ENCODE measurements around the gene BCL2L11. TPM values are rescaled to one million over a fixed set of nuclear protein-coding genes. Genes with fewer than 3 reads are reported as not detected.

Gene BCL2L11
- total and polyA plus RNA-seq, 9 of the 15 experiments (the other 6 are each of a cell fraction or from before 2014, with no cell fraction given): 2.2 to 18.8 (median 5.0) TPM

- no peaks in the 10 kb centered on the region for H3K27me3 ChIP-seq (ENCODE audit: control insufficient read depth in 2 of 2, insufficient read depth in 2 of 2, low read length in 2 of 2)
- no peak overlapping the region for H2AFZ ChIP-seq (ENCODE audit: low read depth, low read length)
- in situ Hi-C loops (cut with MboI) (no loop called here), intact Hi-C loops (cut with micrococcal nuclease) (no loop called here)
- no peaks in the 10 kb centered on the region; a peak in 1 of 5 replicates for H3K4me1 ChIP-seq (replicated peaks in 1 of 2; ENCODE audit: control insufficient read depth in 2 of 2, insufficient read depth in 2 of 2, low read length in 2 of 2)
- H4K20me1 ChIP-seq (replicated peaks; ENCODE audit: control insufficient read depth, insufficient read depth, low read length): no peaks in the 10 kb centered on the region; the same call in 1 of the 2 replicates
- no peak for ATAC-seq
- TF ChIP-seq, protein P1, sequence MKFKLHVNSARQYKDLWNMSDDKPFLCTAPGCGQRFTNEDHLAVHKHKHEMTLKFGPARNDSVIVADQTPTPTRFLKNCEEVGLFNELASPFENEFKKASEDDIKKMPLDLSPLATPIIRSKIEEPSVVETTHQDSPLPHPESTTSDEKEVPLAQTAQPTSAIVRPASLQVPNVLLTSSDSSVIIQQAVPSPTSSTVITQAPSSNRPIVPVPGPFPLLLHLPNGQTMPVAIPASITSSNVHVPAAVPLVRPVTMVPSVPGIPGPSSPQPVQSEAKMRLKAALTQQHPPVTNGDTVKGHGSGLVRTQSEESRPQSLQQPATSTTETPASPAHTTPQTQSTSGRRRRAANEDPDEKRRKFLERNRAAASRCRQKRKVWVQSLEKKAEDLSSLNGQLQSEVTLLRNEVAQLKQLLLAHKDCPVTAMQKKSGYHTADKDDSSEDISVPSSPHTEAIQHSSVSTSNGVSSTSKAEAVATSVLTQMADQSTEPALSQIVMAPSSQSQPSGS (CRISPR knock-in tag; IDR thresholded peaks at IDR 0.05): no peak
- no peak for TF ChIP-seq SMAD3 (CRISPR knock-in tag; conservative IDR thresholded peaks at IDR 0.05)
- TF ChIP-seq, protein P2, sequence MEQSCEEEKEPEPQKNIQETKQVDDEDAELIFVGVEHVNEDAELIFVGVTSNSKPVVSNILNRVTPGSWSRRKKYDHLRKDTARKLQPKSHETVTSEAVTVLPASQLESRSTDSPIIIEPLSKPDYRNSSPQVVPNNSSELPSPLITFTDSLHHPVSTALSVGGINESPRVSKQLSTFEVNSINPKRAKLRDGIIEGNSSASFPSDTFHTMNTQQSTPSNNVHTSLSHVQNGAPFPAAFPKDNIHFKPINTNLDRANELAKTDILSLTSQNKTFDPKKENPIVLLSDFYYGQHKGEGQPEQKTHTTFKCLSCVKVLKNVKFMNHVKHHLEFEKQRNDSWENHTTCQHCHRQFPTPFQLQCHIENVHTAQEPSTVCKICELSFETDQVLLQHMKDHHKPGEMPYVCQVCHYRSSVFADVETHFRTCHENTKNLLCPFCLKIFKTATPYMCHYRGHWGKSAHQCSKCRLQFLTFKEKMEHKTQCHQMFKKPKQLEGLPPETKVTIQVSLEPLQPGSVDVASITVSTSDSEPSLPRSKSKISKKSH (CRISPR knock-in tag; IDR thresholded peaks at IDR 0.05): no peak
- TF ChIP-seq, protein P3, sequence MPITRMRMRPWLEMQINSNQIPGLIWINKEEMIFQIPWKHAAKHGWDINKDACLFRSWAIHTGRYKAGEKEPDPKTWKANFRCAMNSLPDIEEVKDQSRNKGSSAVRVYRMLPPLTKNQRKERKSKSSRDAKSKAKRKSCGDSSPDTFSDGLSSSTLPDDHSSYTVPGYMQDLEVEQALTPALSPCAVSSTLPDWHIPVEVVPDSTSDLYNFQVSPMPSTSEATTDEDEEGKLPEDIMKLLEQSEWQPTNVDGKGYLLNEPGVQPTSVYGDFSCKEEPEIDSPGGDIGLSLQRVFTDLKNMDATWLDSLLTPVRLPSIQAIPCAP (CRISPR knock-in tag; IDR thresholded peaks at IDR 0.05; ENCODE audit: borderline replicate concordance): no peak
- TF ChIP-seq, protein P4, sequence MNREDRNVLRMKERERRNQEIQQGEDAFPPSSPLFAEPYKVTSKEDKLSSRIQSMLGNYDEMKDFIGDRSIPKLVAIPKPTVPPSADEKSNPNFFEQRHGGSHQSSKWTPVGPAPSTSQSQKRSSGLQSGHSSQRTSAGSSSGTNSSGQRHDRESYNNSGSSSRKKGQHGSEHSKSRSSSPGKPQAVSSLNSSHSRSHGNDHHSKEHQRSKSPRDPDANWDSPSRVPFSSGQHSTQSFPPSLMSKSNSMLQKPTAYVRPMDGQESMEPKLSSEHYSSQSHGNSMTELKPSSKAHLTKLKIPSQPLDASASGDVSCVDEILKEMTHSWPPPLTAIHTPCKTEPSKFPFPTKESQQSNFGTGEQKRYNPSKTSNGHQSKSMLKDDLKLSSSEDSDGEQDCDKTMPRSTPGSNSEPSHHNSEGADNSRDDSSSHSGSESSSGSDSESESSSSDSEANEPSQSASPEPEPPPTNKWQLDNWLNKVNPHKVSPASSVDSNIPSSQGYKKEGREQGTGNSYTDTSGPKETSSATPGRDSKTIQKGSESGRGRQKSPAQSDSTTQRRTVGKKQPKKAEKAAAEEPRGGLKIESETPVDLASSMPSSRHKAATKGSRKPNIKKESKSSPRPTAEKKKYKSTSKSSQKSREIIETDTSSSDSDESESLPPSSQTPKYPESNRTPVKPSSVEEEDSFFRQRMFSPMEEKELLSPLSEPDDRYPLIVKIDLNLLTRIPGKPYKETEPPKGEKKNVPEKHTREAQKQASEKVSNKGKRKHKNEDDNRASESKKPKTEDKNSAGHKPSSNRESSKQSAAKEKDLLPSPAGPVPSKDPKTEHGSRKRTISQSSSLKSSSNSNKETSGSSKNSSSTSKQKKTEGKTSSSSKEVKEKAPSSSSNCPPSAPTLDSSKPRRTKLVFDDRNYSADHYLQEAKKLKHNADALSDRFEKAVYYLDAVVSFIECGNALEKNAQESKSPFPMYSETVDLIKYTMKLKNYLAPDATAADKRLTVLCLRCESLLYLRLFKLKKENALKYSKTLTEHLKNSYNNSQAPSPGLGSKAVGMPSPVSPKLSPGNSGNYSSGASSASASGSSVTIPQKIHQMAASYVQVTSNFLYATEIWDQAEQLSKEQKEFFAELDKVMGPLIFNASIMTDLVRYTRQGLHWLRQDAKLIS (CRISPR knock-in tag; IDR thresholded peaks at IDR 0.05): no peak
- no peak for TF ChIP-seq CHD2 (IDR thresholded peaks at IDR 0.05; ENCODE audit: low read depth, low read length)
- TF ChIP-seq ZNF75A (CRISPR knock-in tag; IDR thresholded peaks at IDR 0.05): no peak
- no peak for TF ChIP-seq SP2 (IDR thresholded peaks at IDR 0.05; ENCODE audit: extremely low read depth, low read depth, low read length, poor library complexity, severe bottlenecking)
- BruUV-seq (replicated peaks): no TSS peak
- no peak overlapping the region for H3K4me2 ChIP-seq (ENCODE audit: insufficient read depth, low read length)
- FAIRE-seq: no peak
- ChIA-PET CTCF (ENCODE audit: low intra/inter-chr PET ratio) (no interaction called here), POLR2A (no interaction called here)
- no peak for DNase-seq (ENCODE audit: extremely low read depth in 1 of 4, low spot score in 3 of 4)
- no peaks in the 10 kb centered on the region for H3K9me3 ChIP-seq (replicated peaks; ENCODE audit: control insufficient read depth, insufficient read depth, low read depth, low read length)
- no peaks in the 10 kb centered on the region for H3K9me1 ChIP-seq (ENCODE audit: control insufficient read depth, insufficient read depth, low read length)
- no peaks in the 10 kb centered on the region for H3K36me3 ChIP-seq (ENCODE audit: control insufficient read depth, insufficient read depth, low read length)
- 63% methylated on average over 10 of the region's 10 CpGs for WGBS (ENCODE audit: insufficient coverage, low coverage, missing lambda C conversion rate)
- H3K27ac ChIP-seq (ENCODE audit: extremely low read depth, low read depth, low read length): no peak overlapping the region
- no peak overlapping the region for H3K9ac ChIP-seq (ENCODE audit: insufficient read depth in 1 of 2, low read depth in 2 of 2, low read length in 2 of 2)
- H3K4me3 ChIP-seq: no peak overlapping the region
- no peaks in the 10 kb centered on the region for H3K79me2 ChIP-seq (ENCODE audit: control insufficient read depth, insufficient read depth, low read length)
Measured at GRCh38 chr2:111199840-111200239, 79.1 kb downstream of the BCL2L11 start.
